Effector memory CD4-positive, alpha-beta T cell (primary cell): ENCODE measurements around the gene WIPF3.

Experiments
- DNase-seq, 3 donors: peaks; one replicate each; pipeline ENCODE4 v3.0.0-alpha.2; 2020
- H3K27ac ChIP-seq: 2 replicates; pipeline ENCODE4 v1.7.0; 2013; ENCODE audit warnings: mild to moderate bottlenecking, low read length, moderate library complexity; ENCODE audit not compliant: insufficient read depth, poor library complexity, severe bottlenecking
- H3K27me3 ChIP-seq: replicated peaks from 2 replicates; pipeline ENCODE4 v1.7.0; 2013; ENCODE audit warnings: mild to moderate bottlenecking, low read length; ENCODE audit not compliant: insufficient read depth, control insufficient read depth, poor library complexity, severe bottlenecking
- H3K36me3 ChIP-seq: 2 replicates; pipeline ENCODE4 v1.7.0; 2013; ENCODE audit warnings: mild to moderate bottlenecking, low read length, moderate library complexity; ENCODE audit not compliant: control insufficient read depth, insufficient read depth
- H3K4me1 ChIP-seq: 2 replicates; pipeline ENCODE4 v1.7.0; 2013; ENCODE audit warnings: low read length, mild to moderate bottlenecking; ENCODE audit not compliant: control insufficient read depth, insufficient read depth, poor library complexity, severe bottlenecking
- H3K4me3 ChIP-seq: 2 replicates; pipeline ENCODE4 v1.7.0; 2013; ENCODE audit warnings: low read length, low read depth, mild to moderate bottlenecking; ENCODE audit not compliant: insufficient read depth, poor library complexity, severe bottlenecking
- H3K9me3 ChIP-seq: 2 replicates; pipeline ENCODE4 v1.7.0; 2013; ENCODE audit warnings: mild to moderate bottlenecking, low read length, moderate library complexity; ENCODE audit not compliant: control insufficient read depth
- total RNA-seq, 3 donors: gene quantifications; one replicate each; lab custom pipeline; 2026; lab: John Stamatoyannopoulos, UW

WIPF3 gene, protein sequence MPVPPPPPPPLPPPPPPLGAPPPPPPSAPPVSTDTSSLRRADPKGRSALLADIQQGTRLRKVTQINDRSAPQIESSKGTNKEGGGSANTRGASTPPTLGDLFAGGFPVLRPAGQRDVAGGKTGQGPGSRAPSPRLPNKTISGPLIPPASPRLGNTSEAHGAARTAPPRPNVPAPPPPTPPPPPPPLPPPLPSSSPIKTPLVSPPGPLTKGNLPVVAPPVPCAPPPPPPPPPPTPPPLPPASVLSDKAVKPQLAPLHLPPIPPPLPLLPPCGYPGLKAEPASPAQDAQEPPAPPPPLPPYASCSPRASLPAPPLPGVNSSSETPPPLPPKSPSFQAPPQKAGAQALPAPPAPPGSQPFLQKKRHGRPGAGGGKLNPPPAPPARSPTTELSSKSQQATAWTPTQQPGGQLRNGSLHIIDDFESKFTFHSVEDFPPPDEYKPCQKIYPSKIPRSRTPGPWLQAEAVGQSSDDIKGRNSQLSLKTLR
- 0 reads per million in 3 donors for total RNA-seq

DNA sequence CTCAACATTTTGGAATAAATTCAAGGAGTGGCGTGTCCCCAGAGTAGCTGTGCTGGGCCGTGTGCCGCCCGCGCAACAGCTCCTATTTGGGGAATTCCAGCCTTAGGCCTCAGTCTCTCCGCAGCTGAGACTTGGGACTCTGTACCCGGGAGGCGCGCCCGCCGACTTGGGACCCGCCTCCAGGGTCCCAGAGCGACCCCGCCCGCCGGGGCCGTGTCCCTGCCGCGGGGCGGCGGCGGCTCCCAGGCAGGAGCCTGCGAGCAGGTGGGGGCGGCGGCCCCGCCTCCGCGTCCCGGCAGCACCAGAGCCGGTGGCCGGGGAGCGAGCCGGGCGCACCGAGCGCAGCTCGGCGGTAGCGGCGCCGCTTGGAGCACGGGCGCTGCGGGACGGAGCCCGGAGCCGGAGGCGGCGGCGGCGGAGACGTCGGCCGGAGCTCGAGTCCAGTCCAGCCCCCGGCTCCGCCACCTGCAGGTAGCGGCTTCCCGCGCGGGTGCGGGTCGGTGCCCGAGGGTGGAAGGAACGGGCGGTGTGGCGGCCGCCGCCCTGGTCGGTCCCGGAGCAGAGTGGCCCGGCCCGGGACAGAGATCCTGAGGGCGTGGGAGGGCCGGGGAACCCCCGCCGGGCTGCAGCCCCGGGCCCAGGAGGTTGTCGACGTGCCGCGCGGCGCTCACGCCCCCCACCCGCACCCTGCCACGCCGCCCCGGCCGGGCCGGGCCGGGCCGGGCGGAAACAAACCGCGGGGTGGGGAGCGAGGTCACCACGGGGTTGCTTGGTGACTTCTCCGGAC, at the start of gene WIPF3:
Gene WIPF3 (plus strand): TSS at position 301 of the 787 bp plus-strand sequence. CDS start 28,217 bp downstream, outside the sequence.
- Histone ChIP-seq H3K4me1 (no peaks in the 10 kb centered on the region), H3K36me3 (no peaks in the 10 kb centered on the region), H3K27ac (no peak within 1 kb of the TSS), H3K27me3 (peaks cover 5% of the 10 kb centered on the region), H3K4me3 (no peak within 1 kb of the TSS), H3K9me3 (no peaks in the 10 kb centered on the region)
- DNase-seq, result no peak

DNA sequence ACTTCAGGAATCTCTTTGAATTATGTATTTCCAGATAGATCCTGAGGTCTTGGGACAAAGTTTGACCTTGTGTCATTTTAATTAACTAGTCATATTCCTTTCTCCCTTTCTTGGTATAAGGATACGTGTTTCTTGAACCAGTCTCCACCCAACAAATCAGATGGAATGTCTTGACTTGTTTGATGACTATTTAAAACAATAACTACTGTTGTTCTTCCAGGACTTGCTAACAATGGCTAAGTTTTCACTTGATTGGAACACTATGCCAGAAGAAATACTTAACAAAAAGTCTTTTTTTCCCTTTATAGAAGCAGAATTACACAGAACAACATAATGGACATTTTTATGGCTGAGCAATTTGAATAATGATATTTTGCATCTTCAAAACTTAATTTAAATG, 43.0 kb upstream of the WIPF3 start:
- Histone ChIP-seq H3K27ac (no peak overlapping the region), H3K36me3 (no peaks in the 10 kb centered on the region), H3K9me3 (no peaks in the 10 kb centered on the region), H3K27me3 (no peaks in the 10 kb centered on the region), H3K4me3 (no peak overlapping the region), H3K4me1 (no peaks in the 10 kb centered on the region)
- DNase-seq, result no peak

DNA sequence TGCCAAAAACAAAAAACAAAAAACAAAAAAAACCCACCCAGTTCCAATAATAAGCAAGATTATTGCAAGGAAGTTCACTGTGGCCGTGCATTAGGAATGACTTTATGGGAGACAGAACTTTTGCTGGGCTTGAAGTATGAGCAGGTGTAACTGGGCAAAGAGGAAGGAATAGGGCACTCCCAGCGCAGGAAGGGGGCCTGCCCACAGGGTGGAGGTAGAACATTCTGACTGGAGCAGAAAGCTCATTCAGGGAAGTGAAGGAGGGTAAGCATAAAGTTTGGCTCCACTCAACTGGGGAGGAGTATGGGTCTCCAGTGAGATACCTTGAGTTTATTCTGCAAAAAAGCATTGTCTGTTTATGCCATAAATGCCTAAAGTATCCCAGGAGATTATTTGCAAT, 42.1 kb upstream of the WIPF3 start:
- DNase-seq, result no peak
- H3K4me3 ChIP-seq, result no peak overlapping the region
- H3K27ac ChIP-seq, result no peak overlapping the region
- no peaks in the 10 kb centered on the region for H3K4me1 ChIP-seq
- H3K27me3 ChIP-seq, result no peaks in the 10 kb centered on the region
- H3K36me3 ChIP-seq, result no peaks in the 10 kb centered on the region
- H3K9me3 ChIP-seq, result no peaks in the 10 kb centered on the region

DNA sequence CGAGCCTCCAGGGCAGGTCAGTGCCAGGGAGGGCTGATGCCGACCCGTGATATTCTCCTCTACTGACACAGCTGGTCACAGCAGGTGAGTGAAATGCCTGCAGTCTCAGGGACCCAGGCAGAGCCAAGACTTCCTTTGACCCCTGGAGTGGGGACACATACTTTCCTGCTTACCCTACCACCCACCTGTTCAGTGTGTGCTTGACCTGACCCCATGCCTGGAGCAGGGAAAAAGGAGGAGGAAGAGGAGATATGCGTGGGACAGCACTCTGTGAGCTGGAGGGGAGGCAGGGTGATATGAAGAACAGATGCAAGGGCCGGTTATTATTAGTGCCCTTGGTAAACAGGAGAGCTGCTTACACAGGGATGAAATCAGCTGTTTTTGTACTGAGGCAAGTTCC, 40.8 kb upstream of the WIPF3 start:
- Histone ChIP-seq H3K27me3 (no peaks in the 10 kb centered on the region), H3K27ac (no peak overlapping the region), H3K4me1 (no peaks in the 10 kb centered on the region), H3K36me3 (no peaks in the 10 kb centered on the region), H3K9me3 (no peaks in the 10 kb centered on the region), H3K4me3 (no peak overlapping the region)
- no peak for DNase-seq

DNA sequence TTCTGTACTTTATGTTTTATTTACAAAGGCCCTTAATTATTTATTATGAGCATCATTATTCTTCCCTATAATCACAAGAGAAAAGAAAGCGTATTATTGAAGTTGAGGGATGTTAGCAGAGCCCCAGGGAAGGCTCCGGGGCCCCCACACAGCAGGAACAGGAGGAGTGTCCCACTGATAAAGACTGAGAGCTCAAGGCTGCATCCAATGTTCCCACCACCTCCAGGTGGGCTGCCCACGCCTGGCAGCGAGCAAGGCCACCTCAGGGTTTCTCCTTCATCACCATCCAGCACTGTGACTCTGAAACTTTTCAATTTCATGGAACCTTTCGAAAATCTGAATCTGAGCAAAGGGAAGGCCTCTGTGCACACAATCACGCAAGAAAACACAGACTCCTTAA, 35.9 kb upstream of the WIPF3 start:
- Histone ChIP-seq H3K27me3 (no peaks in the 10 kb centered on the region), H3K4me1 (no peaks in the 10 kb centered on the region), H3K9me3 (no peaks in the 10 kb centered on the region), H3K27ac (no peak overlapping the region), H3K4me3 (no peak overlapping the region), H3K36me3 (no peaks in the 10 kb centered on the region)
- no peak for DNase-seq

DNA sequence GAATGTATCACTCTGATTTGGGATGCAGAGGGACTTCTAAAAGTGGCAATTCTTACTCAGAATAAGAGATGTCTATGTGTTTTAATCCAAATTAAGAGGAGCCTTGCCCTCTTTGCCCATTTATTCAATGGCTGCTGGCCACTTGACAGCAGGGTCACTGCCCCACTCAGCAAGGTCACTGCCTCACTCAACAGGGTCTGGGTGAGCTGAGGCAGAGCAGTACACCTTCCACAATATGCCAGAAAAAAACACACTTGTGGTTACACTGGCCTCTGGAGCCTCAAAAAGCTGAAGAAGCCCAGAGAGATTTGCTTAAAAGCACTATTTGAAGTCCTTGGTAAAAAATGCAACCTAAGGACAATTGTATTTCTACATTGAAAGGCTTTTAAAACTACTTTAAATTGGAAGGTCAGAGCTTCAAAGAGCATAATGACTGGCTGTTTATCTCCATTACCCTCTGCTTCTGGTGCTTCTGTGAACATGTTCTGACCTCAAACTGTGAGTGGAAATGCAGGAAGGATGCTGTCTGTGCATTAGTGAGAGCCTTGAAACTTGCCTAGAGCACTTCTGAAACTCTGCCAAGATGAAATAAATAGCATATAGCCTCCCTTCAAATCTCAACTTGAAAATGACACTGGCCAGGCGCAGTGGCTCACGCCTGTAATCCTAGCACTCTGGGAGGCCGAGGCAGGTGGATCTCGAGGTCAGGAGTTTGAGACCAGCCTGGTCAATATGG, 35.1 kb upstream of the WIPF3 start:
- DNase-seq, result no peak
- H3K9me3 ChIP-seq, result no peaks in the 10 kb centered on the region
- no peak overlapping the region for H3K4me3 ChIP-seq

DNA sequence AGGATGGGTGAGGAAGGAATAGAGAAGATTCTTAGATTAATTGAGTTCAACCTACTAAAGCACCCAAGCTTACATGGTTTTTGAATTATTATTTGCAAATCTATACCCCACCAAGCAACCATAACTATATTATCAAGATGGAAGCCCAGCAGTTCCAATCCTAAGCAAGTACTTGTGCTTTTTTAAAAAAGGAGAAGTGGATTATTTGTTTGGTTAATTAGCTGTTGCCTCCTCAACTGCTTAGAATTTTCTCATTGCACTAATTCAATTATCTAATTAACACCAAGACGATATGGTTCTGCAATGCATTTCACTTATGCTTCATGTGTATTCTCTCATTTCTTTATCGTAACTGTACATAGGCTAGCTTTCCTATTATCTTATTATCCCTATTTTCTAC, 27.3 kb upstream of the WIPF3 start:
- Histone ChIP-seq H3K27me3 (no peaks in the 10 kb centered on the region), H3K4me3 (no peak overlapping the region), H3K27ac (no peak overlapping the region), H3K9me3 (no peaks in the 10 kb centered on the region), H3K36me3 (no peaks in the 10 kb centered on the region), H3K4me1 (no peaks in the 10 kb centered on the region)
- DNase-seq, result no peak

More for the DNA sequence above, 35.1 kb upstream of the WIPF3 start:
- Histone ChIP-seq H3K27ac (no peak overlapping the region), H3K27me3 (no peaks in the 10 kb centered on the region), H3K36me3 (no peaks in the 10 kb centered on the region), H3K4me1 (no peaks in the 10 kb centered on the region)

DNA sequence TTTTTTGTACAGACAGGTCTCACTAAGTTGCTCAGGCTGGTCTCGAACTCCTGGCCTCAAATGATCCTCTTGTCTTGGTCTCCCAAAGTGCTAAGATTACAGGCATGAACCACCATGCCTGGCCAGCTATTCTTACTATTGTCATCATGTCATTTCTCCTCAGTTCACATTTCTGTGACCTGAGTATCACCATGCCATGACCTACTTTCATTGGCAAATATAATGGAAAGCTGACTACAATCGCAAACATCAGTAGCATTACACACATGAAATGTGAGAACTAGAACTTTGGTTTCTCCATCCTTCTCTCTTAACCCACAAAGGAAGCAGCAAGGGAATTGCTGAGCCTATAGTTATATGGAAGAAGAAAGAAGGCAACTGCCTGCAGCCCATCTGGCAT, 26.0 kb upstream of the WIPF3 start:
- Histone ChIP-seq H3K4me1 (no peaks in the 10 kb centered on the region), H3K36me3 (no peaks in the 10 kb centered on the region), H3K9me3 (no peaks in the 10 kb centered on the region), H3K4me3 (no peak overlapping the region), H3K27me3 (no peaks in the 10 kb centered on the region), H3K27ac (no peak overlapping the region)
- DNase-seq, result no peak

DNA sequence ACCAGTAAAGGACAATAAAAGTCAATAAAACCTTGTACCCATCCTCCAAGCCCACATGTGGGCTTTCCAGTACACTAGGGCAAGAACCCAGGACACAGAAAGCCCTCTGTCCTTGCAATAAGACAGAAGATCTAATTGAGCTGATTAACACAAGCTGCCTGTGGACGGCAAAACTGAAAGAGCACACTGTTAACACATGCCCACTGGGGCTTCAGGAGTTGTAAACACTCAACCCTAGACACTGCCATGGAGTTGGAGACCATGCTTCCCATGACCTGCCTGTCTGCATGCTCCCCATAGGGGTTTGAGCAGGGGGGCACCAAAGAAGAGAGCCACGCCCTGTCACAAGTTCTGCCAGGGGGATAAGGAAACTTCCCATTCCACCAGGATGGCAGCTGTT, 22.6 kb upstream of the WIPF3 start:
- H3K27ac ChIP-seq, result no peak overlapping the region
- no peaks in the 10 kb centered on the region for H3K27me3 ChIP-seq
- no peaks in the 10 kb centered on the region for H3K36me3 ChIP-seq
- no peak overlapping the region for H3K4me3 ChIP-seq
- H3K4me1 ChIP-seq, result no peaks in the 10 kb centered on the region
- no peak for DNase-seq
- no peaks in the 10 kb centered on the region for H3K9me3 ChIP-seq
